Globus pallidus (tissue), 1 donor: ENCODE data around the gene PCSK5.

Experiments used
- DNase-seq: peaks from one replicate; pipeline ENCODE4 v3.0.0-alpha.2; 2015; ENCODE audit warnings: low spot score

PCSK5 gene

DNA sequence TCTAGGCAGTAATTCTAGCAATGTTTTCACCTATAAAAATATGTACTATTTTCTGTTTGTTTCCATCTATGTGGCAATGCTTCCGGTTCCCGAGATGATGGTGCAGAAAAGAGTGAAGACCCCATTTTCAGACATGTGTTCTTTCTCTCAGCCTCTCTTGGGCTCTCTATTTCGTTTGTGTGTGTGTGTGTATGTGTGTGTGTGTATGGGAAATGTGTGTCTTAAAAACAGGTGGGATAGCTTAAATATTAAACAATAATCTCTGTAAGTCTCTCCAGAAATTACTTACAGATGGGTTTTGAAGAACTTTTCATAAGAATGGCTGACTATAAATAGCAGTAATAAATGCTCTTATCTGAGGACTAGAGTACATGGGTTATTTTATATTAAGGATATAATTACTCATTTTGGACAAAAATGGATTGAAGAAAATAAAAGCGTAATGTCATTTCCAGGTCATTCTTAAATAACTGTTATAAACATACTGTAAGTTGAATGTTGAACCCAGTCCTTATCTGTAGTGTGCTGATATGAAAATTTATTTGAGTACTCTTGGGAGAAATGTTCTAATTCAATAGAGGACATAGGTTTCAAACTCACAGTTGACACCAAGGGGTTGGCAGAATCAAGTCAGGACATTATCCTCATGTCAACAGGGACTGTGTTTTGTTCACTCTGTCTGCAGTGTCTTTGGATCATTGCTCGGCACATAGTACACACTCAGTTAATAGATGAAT is 31.1 kb downstream of the PCSK5 start:
- no peak for DNase-seq

DNA sequence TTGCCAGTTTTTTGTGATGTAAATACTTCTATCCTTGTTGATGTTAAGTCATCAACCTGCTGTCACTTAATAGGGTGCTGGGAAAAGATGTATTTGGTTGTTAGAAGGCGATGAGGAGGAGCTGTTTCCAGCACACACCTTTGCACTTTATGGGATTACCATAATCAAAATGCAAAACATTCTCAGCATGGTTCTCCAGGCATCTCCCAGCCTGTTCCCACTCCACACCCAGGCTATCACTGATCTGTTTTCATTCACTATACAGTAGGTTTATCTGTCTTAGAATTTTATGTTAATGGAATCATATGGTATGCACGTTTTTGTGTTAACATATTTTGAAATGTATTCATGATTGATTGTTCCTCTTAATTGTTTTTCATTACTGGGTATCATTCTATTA is 35.9 kb downstream of the PCSK5 start:
- DNase-seq = no peak

DNA sequence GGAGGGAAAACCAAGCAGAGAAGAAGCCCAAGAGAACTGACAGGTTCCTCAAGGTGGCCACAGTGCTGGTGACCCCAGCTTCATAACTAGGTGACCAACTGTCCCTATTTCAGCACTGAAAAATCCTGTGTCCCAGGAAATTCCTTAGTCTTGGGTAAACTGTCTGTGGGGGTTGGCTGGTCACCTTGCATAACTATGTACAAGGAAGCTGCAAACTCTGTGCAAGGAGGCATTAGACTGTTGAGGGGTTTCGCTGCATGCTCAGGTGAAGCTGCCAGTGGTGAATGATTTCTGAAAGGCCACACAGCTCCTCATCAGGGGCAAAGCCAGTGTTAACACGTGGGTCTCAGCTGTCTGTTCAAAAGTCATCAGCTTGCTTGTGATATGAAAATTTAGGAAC is 36.9 kb downstream of the PCSK5 start:
- DNase-seq = no peak

DNA sequence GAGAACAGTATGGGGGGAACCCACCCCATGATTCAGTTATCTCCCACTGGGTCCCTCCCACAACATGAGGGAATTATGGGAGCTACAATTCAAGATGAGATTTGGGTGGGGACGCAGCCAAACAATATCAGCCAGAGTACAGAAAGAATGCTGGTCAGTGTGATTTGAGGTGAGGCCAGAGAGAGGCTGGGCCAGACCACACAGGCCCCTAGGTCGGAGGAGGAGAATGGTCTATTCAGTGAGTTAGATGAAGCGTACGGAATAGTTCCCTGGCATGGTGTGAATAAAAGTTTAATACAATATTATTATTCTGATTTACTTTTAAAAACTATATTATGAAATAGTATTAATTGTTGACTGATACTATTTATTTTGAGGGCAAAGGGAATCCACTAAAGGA is 39.7 kb downstream of the PCSK5 start:
- peak; percentile 16 for DNase-seq

DNA sequence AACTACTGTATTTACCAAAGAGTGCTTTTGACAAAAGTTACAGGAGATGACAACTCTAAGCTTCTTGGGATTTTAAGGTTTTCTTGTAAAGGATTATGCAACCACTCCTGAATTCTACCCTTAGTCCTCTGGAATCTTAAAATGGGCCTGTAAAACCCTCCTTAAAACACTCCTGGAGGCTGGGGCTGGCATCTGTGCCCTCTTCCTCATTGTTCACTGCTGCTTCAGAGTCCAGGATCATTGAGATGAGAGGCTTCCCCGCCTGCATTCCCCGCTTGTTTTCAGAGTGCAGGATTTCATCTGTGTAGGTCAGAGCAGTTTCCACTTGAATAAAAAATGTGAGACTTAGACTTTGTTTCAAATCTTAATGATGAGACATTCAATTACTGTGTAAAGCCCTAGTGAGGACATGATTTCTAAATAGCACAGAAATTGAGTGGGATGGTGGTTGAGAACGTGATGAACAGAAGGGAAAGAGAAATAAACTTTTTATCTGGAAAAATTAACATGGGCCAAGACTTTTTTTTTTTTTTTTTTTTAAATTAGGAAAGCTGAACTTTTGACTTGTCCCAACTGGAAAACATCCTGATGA is 40.4 kb downstream of the PCSK5 start:
- DNase-seq = peak; percentile 19

DNA sequence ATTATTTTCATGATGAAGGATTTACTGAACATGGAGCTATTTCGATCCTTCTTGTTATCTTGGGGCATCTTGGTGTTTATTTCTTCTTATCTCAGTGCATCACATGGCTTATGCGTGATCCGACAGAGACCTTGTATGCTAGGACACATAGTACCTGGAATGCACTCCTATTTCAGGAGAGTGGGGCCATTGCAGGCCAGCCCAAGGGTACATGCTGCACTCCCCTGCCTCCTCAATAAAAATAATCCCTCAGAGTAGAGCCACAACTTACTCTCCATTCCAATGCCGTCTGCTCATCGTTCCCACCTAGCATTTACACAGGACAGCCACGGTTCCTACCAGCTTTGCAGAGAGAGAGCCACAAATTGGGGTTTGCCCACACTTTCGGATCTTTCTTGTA is 43.5 kb downstream of the PCSK5 start:
- no peak for DNase-seq

DNA sequence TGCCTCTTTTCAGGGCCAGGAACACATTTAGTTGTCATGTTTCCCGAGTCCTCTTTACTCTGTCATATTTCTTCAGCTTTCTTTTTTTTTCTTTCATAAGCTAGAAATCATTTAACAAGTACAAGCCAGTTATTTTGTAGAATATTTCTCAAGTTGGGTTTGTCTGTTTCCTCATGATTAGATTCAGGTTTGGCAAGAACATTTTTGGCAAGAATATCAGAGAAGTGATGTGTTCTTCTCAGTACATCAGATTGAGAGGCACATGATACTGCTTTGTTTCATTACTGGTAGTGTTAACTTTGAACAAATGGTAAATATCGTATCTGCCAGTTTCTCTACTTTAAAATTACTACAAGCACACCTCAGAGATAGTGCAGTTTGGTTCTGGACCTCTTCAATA is 45.1 kb downstream of the PCSK5 start:
- DNase-seq = no peak

DNA sequence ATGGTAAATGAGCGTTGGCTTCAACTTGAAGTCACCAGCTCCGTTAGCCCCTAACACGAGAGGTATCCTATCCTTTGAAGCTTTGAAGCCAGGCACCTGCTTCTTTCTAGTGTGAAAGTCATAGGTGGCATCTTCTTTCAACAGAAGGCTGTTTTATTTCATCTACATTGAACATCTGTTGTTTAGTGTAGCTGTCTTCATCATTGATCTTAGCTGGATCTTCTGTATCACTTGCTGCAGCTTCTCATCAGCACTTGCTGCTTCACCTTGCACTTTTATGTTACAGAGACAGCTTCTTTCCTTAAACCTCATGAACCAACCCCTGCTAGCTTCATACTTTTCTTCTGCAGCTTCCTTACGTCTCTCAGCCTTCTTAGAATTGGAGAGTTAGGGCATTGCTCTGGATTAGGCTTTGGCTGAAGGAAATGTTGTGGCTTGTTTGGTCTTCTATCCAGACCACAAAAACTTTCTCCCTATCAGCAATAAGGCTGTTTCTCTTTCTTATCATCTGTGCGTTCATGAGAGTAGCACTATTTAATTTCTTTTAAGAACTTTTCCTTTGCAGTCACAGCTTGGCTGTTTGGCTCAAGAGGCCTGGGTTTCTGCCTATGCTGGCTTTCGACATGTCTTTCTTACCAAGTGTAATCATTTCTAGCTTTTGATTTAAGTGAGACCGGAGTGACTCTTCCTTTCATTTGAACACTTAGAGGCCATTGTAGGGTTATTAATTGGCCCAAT is 47.2 kb downstream of the PCSK5 start:
- DNase-seq = no peak

DNA sequence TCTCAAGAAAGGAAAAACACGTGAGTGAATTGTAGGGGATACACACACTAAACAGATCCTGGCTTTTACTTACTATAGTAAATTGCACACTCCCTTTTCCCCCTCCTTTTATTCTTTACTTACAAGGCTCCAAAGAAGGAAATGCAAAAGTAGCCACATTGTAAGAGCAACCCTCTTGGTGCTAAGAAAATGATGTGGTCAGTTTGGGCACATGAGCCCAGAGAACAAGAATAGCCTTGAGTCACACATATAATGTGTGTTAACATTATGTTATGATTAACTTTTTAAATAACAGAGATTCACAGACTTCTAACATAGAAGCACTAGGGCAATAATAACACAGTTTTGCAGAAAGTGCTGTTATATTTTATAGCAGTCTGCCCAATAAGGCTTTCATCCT is 48.5 kb downstream of the PCSK5 start:
- DNase-seq = no peak

DNA sequence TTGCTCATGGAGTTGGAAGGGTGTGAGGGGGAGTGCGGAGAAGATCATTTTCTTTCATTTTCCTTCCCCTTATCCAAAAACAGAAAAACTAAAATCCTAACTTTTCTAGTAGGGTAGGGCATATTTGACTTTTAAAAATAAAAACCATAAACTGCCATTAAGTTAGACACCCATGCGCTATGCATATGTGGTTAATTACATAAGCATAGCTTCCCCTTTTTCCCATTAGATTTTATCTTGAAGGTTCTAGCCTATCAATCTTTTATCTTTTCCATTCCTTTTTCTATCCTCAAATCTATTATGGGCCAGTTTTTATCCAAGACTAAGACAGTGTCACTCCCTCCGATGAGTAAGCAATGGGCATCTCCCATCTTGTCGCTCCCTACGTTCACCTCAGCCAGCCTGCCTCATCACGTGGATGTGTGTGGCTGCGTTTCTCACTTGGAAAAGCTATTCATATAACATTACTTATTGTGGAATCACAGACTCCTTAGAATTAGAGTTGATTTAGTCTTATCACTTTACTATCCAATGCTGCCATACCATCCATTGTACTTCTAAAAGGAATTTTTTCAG is 49.2 kb downstream of the PCSK5 start:
- no peak for DNase-seq

DNA sequence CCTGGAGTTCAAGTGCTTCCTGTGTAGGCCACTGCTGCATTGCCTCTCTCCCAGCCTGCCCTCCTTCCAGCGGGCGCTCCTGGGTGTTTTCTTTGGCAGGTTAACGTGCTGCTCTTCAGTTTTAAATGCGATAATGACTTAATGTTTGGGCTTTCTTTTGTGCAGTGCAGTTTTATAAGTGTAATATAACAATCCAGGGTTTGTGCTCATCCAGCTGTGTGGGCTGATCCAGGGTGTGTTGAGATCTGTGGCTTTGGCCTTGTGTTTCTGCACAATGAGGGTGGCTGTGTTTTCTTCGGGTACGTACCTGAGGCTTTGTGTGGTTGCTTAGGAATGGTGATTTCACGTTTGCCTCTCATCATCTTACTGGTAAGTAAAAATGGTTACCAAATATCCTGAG is 50.6 kb downstream of the PCSK5 start:
- no peak for DNase-seq

DNA sequence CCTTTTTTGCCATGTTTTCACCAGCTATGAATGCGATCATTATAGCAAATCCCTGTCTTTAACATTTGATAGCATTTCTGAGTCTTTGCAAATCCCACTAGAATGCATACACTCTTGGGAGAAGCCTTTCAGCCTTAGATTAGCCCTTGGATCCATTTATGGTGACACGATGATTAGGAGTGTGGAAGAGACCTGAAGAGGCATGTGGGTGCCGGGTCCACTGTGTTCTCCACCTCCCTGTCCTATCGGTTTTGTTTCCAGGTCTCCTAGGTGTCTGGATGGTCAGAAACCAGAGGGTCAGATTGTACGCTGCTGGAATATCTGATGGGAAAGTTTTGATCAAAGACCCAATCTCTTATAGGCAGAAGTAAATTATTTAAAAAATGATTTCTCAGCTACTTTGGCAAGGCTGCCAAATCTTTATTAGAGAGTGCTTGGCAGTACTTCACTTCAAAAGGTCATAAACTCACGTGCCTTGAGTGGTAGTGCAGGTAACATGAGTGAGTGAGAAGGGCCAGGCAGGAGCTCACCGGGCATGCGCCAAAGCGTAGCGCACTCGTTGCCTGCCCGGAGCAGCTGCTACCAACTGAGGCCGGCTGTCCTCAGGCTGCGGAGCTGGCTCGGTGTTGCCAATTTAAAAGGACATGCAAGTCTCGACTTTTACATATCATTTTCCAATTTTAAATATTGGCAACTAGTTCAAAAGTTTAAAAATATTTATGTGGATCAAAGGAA is 51.3 kb downstream of the PCSK5 start:
- DNase-seq = no peak

DNA sequence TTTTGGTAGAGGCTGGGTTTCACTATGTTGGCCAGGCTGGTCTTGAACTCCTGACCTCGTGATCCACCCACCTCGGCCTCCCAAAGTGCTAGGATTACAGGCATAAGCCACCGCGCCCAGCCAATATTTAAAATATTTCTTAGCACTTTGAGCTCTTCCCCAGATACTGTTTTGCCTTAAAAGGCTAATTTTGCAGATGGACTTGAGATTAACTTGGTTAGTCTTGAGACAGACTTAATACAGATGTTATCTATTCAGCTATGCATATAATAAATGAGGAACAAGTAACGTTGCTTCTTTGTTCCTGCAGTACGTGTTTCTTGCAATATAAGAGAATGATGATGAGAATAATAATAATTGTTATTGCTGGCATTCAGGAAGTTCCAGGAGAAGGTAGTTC is 56.3 kb downstream of the PCSK5 start:
- no peak for DNase-seq

DNA sequence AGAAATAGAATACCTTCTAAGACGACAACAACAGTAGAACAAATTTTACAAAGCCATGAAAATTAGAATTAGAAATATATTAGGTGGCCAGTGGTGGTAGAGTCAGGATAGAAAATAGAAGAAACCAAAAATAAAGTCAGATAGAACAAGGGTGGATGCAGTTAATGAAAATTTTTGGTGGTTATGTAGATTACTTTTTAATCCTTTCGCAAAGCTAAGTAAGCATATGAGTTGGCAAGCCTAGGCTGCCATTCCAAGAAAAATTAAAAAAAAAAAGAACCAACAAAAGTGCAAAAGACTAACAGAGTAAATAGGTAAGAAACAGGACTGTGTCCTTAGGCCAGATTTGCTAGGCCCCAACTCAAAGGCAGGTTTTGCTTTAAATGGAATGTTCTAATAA is 56.8 kb downstream of the PCSK5 start:
- DNase-seq = no peak

DNA sequence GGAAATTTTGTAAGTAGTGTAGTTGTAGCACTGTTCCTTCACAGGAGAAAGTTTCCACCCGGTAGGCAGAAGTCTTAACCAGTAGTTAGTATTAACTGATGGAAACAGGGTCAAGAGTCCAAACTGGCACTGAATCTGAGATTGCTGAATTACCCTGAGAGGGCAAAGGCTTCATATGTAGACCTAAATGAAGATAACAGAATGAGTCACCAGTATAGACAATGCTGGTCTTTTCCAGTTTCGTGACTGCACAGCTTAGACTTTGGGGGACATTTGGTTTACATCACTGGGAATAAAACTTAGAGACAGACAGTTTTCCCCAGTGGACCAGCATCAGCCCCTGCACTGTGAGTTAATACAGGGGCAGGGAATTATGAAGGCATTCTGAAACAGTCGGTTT is 60.5 kb downstream of the PCSK5 start:
- no peak for DNase-seq

DNA sequence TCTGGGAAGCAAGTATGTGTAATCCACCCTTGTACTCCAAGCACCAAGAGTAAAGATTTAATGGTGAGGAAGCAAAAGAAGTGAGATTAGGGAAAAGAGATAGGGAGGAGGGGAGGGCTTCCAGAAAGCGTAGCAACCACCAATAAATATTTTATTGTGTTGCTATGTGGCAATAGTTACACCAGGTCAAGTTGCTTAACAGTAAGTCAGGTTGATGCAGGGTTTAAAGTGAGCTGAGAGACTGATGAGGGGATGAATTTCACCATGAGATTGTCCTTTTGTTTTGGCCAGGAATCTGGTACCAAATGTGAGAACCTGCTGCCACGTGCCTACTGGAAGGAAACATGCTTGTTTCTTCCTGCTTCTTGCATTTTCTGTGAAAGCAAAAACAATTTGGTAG is 62.7 kb downstream of the PCSK5 start:
- no peak for DNase-seq

DNA sequence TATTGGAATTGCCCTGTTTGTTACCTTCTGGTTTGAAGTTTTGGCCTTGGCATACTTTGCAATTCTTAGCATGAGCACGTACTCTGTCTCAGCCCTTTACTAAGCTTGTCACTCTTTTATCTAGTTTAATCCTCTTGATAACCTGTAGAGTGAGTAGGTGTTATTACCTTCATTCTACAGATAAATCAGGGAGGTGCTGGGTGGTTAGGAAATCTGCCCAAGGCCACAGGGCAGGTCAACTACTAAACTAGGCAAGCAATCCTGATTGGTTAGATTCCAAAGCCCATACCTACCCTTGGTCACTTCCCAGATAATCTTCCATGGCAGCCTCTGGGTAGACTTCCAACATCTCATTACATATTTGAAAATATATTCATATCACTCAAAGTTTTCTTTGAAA is 65.7 kb downstream of the PCSK5 start:
- no peak for DNase-seq

DNA sequence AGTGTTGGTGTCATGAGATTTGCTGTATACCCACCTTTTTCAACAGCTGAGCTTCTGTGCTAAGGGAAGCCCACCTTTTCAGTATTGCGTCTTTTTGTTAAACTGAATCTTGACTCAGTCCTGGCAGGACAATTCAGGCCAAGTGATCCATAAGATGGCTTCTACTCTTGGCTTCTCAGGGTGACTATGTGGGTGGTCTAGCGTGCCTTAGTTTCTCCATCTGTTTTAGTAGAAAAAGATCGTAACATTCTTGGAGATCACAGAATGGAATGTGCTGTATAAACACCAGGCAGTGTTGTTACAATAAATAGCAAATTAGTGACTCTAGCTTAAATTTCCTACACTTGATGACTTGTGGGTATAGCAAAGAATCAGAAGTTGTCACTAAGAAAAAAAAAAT is 66.6 kb downstream of the PCSK5 start:
- DNase-seq = no peak

DNA sequence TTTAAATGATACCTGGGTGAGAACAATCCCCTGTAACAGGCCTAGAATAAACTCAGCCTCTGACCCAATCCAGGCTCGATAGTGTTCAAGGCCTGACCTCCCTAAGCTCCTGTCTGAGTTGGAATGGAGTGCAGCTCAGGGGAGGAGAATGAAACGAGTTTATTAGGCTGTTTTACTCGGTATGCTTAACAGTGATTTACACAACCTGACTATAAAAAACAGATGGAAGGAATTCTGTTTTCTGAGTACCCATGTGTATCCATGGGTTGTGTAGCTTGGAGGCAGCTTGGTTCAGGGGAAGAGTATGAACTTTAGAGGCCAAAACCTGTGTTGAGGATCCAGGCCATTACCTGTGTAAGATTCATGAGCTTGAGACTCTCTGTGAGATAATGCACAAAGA is 67.8 kb downstream of the PCSK5 start:
- no peak for DNase-seq

DNA sequence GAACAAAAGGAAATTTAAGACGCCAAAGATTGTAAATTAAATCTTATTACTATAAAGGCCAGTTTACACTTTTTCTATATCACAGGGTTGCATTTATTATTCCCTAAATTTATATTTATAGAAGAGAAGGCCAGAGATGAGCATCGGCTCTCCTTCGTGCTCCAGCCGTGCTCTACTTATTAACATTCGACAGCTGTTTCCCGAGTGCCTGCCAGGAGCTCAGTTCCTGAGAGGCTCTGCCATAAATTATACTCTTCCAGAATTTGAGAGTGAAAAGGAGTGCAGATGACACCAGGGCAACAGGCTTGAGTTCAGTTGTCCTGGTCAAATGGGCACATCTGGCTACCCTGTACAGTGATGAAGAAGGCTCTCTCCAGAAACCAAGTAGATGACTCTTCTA is 70.1 kb downstream of the PCSK5 start:
- peak; percentile 31 for DNase-seq

DNA sequence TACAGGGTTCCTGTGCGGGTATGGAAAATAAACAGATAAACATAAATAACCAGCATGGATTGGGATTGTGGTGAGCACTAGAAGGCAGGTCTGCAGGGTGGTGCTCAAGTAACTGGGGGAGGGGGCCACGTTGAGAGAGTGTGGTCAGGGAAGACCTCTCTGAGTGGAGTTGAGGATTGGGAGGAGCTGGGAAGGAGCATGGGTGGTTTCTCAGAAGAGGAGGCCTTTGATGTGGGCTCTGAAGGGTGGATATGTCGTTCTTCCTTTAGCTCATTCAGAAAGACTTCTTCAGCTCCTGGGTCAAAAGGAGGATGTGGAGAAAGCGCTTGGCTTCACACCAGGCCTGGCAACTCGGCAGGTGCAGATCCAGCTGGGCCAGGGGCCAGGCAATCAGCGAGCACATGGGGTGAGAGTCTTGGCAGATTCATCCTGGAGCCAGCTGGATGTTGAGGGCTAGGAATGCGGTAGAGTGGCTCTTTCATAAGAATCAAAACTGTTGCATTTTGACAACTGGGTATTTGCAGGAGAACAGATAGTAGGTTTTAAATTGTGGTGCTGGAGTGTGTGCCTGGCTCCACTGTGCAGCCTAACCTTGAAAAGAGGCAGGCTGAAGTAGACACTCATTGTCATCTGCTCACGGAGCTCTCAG is 71.7 kb downstream of the PCSK5 start:
- DNase-seq = no peak

DNA sequence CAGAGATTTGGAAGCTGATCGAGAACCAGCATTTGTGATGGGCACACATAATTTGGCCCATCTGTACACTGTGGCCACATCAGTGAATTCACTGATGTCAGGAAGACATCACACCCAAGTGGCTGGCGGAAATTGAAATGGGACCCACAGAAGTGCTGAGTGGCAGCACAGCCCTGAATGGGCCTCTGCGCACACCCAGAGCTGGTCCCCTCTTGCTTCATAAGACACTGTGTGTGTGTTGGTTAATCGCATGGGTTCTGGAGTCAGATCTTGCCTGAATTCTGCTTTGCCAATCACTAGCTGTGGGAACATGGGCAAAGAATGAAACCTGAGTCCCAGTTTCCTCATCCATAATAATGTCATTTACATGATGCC is 72.2 kb downstream of the PCSK5 start:
- no peak for DNase-seq
